HG02943 (cell line): ENCODE measurements around the gene FOXD1.

Experiments
- ATAC-seq: cut with Tn5 transposase; IDR thresholded peaks from one replicate; pipeline ENCODE4 v1.9.1; 2021; ENCODE audit warnings: mild to moderate bottlenecking, low read depth, moderate library complexity; ENCODE audit not compliant: unreplicated experiment

The FOXD1 gene

GRCh38 chr5:73442231-73442811 is 6.3 kb downstream of the FOXD1 start:
- ATAC-seq, result no peak

GRCh38 chr5:73441378-73441777 is 7.2 kb downstream of the FOXD1 start:
- no peak for ATAC-seq

GRCh38 chr5:73440262-73440661 is 8.3 kb downstream of the FOXD1 start:
- ATAC-seq, result no peak

GRCh38 chr5:73438645-73439470 is 9.7 kb downstream of the FOXD1 start:
- no peak for ATAC-seq

GRCh38 chr5:73437777-73438644 is 10.6 kb downstream of the FOXD1 start:
- no peak for ATAC-seq

GRCh38 chr5:73437101-73437776 is 11.3 kb downstream of the FOXD1 start:
- ATAC-seq, result no peak

GRCh38 chr5:73436535-73437100 is 12.0 kb downstream of the FOXD1 start:
- no peak for ATAC-seq

- no peak for ATAC-seq
These were observed 12.6 kb downstream of the FOXD1 start for GRCh38 chr5:73435759-73436534.

- ATAC-seq, result no peak
These were observed 13.7 kb downstream of the FOXD1 start for GRCh38 chr5:73434907-73435306.

GRCh38 chr5:73434461-73434860 is 14.1 kb downstream of the FOXD1 start:
- ATAC-seq, result no peak

- ATAC-seq, result no peak
These were observed 14.6 kb downstream of the FOXD1 start for GRCh38 chr5:73433982-73434342.

- no peak for ATAC-seq
These were observed 15.2 kb downstream of the FOXD1 start for GRCh38 chr5:73433272-73433981.

- no peak for ATAC-seq
These were observed 17.2 kb downstream of the FOXD1 start for GRCh38 chr5:73431204-73431851.

- ATAC-seq, result no peak
These were observed 22.5 kb downstream of the FOXD1 start for GRCh38 chr5:73426034-73426433.

- no peak for ATAC-seq
These were observed 24.0 kb downstream of the FOXD1 start for GRCh38 chr5:73424556-73424977.

GRCh38 chr5:73422164-73422563 is 26.4 kb downstream of the FOXD1 start:
- ATAC-seq, result no peak

- no peak for ATAC-seq
These were observed 27.9 kb downstream of the FOXD1 start for GRCh38 chr5:73420666-73421065.
